H1 (cell line): ENCODE results near the gene SESN3. TPM values are rescaled to one million over a fixed set of nuclear protein-coding genes. Genes with fewer than 3 reads are reported as not detected.

Experiments used
- CTCF ChIA-PET: fragments of 300-600 bp; sonication (Branson Sonifier 250); formaldehyde crosslinking; loops from one replicate; lab custom pipeline; 2021; ENCODE audit not compliant: partially characterized antibody; lab: Charles Lee
- POLR2A ChIA-PET: fragments of 300-600 bp; sonication (Branson Sonifier 250); formaldehyde crosslinking; loops from one replicate; lab custom pipeline; 2021; ENCODE audit warnings: inconsistent platforms; ENCODE audit not compliant: partially characterized antibody; lab: Charles Lee
- DNase-seq, 2 experiments: peaks; one replicate each; pipeline versions ENCODE4 v3.0.0 to v3.0.0-alpha.2; 2010 to 2022; ENCODE audit warnings: low spot score in 2 of 2, low read depth in 1 of 2, mixed read lengths in 1 of 2
- FAIRE-seq: peaks from 2 replicates; lab custom pipeline; 2011; peaks lifted over from hg19 to GRCh38; lab: Jason Lieb, UNC
- H2AFZ ChIP-seq: 2 replicates; pipeline ENCODE4 v1.8.1; 2012; ENCODE audit warnings: low read length, inconsistent platforms
- H2AK5ac ChIP-seq: 2 replicates; pipeline ENCODE4 v1.6.1; 2013; ENCODE audit warnings: low read depth, low read length
- H2BK120ac ChIP-seq: replicated peaks from 2 replicates; pipeline ENCODE3; 2013; ENCODE audit warnings: low read depth, low read length, inconsistent platforms
- H2BK12ac ChIP-seq: 2 replicates; pipeline ENCODE4 v1.6.1; 2013; ENCODE audit warnings: low read depth, low read length
- H2BK15ac ChIP-seq: 2 replicates; pipeline ENCODE4 v1.6.1; 2013; ENCODE audit warnings: low read length
- H2BK20ac ChIP-seq: 2 replicates; pipeline ENCODE4 v1.6.1; 2013; ENCODE audit warnings: low read length
- H2BK5ac ChIP-seq: 2 replicates; pipeline ENCODE4 v1.6.1; 2013; ENCODE audit warnings: low read depth, low read length
- H3K14ac ChIP-seq: 2 replicates; pipeline ENCODE4 v1.6.1; 2013; ENCODE audit warnings: inconsistent platforms; ENCODE audit not compliant: insufficient read length
- H3K18ac ChIP-seq: 2 replicates; pipeline ENCODE4 v1.6.1; 2013; ENCODE audit warnings: low read length; ENCODE audit errors: extremely low read depth
- H3K23ac ChIP-seq: 2 replicates; pipeline ENCODE4 v1.6.1; 2013; ENCODE audit warnings: inconsistent platforms; ENCODE audit not compliant: insufficient read length
- H3K23me2 ChIP-seq: 2 replicates; pipeline ENCODE4 v1.6.1; 2013; ENCODE audit warnings: low read depth, low read length
- H3K27ac ChIP-seq: 2 replicates; pipeline ENCODE4 v1.6.1; 2011; ENCODE audit warnings: low read depth, low read length, inconsistent platforms
- H3K27me3 ChIP-seq, 4 experiments: replicated peaks in 1 of 4; 1 replicate in 1 of 4; 2 replicates in 3 of 4; pipeline versions ENCODE4 v1.6.1 to v1.8.1; 2011 to 2013; ENCODE audit warnings: low read length in 3 of 4, mild to moderate bottlenecking in 3 of 4, inconsistent platforms in 2 of 4, mixed read lengths in 2 of 4, moderate library complexity in 1 of 4; ENCODE audit not compliant: control insufficient read depth in 3 of 4, insufficient read depth in 3 of 4; ENCODE audit errors: extremely low read depth in 1 of 4
- H3K36me3 ChIP-seq, 4 experiments: 2 replicates each; pipeline versions ENCODE4 v1.6.1 to v1.8.1; 2011 to 2013; ENCODE audit warnings: mild to moderate bottlenecking in 4 of 4, low read length in 3 of 4, moderate library complexity in 2 of 4, control low read depth in 1 of 4, inconsistent platforms in 1 of 4; ENCODE audit not compliant: insufficient read depth in 4 of 4, control insufficient read depth in 2 of 4
- H3K4ac ChIP-seq: replicated peaks from 2 replicates; pipeline ENCODE3; 2013; ENCODE audit warnings: low read length, low read depth, mixed read lengths, inconsistent platforms; ENCODE audit not compliant: insufficient read length
- H3K4me1 ChIP-seq, 4 experiments: replicated peaks in 1 of 4; 1 replicate in 1 of 4; 2 replicates in 3 of 4; pipeline versions ENCODE4 v1.6.1 to v1.8.1; 2011 to 2013; ENCODE audit warnings: low read length in 3 of 4, inconsistent platforms in 2 of 4, mixed read lengths in 1 of 4; ENCODE audit not compliant: insufficient read depth in 4 of 4, control insufficient read depth in 3 of 4
- H3K4me2 ChIP-seq, 2 experiments: 2 replicates each; pipeline versions ENCODE4 v1.6.1 to v1.8.1; 2011 to 2013; ENCODE audit warnings: low read depth in 2 of 2, low read length in 2 of 2, control low read depth in 1 of 2, inconsistent platforms in 1 of 2, mild to moderate bottlenecking in 1 of 2; ENCODE audit not compliant: insufficient read depth in 1 of 2
- H3K4me3 ChIP-seq, 4 experiments: fragments of 200-600, 300-600 bp in 1 of 4; sonication (generic), shearing (Covaris generic), sonication (Bioruptor Twin) in 1 of 4; 2 replicates each; pipeline versions ENCODE4 v1.5.1 to v1.8.1; 2011 to 2016; ENCODE audit warnings: low read length in 4 of 4, low read depth in 3 of 4, control low read depth in 2 of 4, inconsistent platforms in 2 of 4, mild to moderate bottlenecking in 2 of 4, mixed read lengths in 1 of 4, moderate library complexity in 1 of 4; ENCODE audit not compliant: insufficient read depth in 2 of 4; ENCODE audit errors: extremely low read depth in 1 of 4
- H3K56ac ChIP-seq: replicated peaks from 2 replicates; pipeline ENCODE3; 2013; ENCODE audit warnings: low read depth, mild to moderate bottlenecking, mixed read lengths, low read length, inconsistent platforms; ENCODE audit not compliant: insufficient read length
- H3K79me1 ChIP-seq: 2 replicates; pipeline ENCODE4 v1.6.1; 2013; ENCODE audit warnings: low read depth, low read length, control low read depth
- H3K79me2 ChIP-seq, 2 experiments: 2 replicates each; pipeline versions ENCODE4 v1.6.1 to v1.8.1; 2012 to 2013; ENCODE audit warnings: low read length in 2 of 2, mild to moderate bottlenecking in 2 of 2, inconsistent platforms in 1 of 2; ENCODE audit not compliant: insufficient read depth in 2 of 2, control insufficient read depth in 1 of 2
- H3K9ac ChIP-seq, 4 experiments: replicated peaks in 1 of 4; 1 replicate in 1 of 4; 2 replicates in 3 of 4; pipeline versions ENCODE4 v1.6.1 to v1.8.1; 2011 to 2013; ENCODE audit warnings: low read depth in 3 of 4, low read length in 3 of 4, control low read depth in 2 of 4, mild to moderate bottlenecking in 2 of 4, moderate library complexity in 2 of 4, inconsistent platforms in 1 of 4; ENCODE audit errors: extremely low read depth in 1 of 4
- H3K9me3 ChIP-seq, 2 experiments: 2 replicates each; pipeline versions ENCODE4 v1.6.1 to v1.8.1; 2012 to 2013; ENCODE audit warnings: mild to moderate bottlenecking in 2 of 2, moderate library complexity in 2 of 2, control low read depth in 1 of 2, inconsistent platforms in 1 of 2, low read depth in 1 of 2, low read length in 1 of 2, mixed read lengths in 1 of 2; ENCODE audit not compliant: insufficient read depth in 2 of 2
- H4K20me1 ChIP-seq, 2 experiments: replicated peaks in 1 of 2; 2 replicates each; pipeline versions ENCODE3 to v1.8.1; 2011 to 2013; ENCODE audit warnings: inconsistent platforms in 2 of 2, low read length in 2 of 2, mild to moderate bottlenecking in 1 of 2; ENCODE audit not compliant: insufficient read depth in 2 of 2, control insufficient read depth in 1 of 2
- H4K5ac ChIP-seq: 2 replicates; pipeline ENCODE4 v1.6.1; 2013; ENCODE audit warnings: low read length, low read depth, mixed read lengths, inconsistent platforms; ENCODE audit not compliant: insufficient read length
- H4K8ac ChIP-seq: 2 replicates; pipeline ENCODE4 v1.8.0; 2013; ENCODE audit warnings: mild to moderate bottlenecking, moderate library complexity, low read length, inconsistent platforms; ENCODE audit not compliant: insufficient read depth; ENCODE audit errors: extremely low read depth
- H4K91ac ChIP-seq: replicated peaks from 2 replicates; pipeline ENCODE3; 2013; ENCODE audit warnings: low read length, mixed read lengths, inconsistent platforms; ENCODE audit not compliant: insufficient read length
- HDAC6 ChIP-seq: IDR thresholded peaks from one replicate; pipeline ENCODE4 v1.7.1; 2012; ENCODE audit warnings: low read depth, mild to moderate bottlenecking, inconsistent platforms, low read length, moderate library complexity
- KDM5A ChIP-seq: fragments of 200-600 bp; IDR thresholded peaks from 2 replicates; pipeline ENCODE4 v1.7.1; 2012; ENCODE audit warnings: mild to moderate bottlenecking, low read length, inconsistent platforms, mixed read lengths
- SIN3A ChIP-seq, 2 experiments: IDR thresholded peaks in 1 of 2; conservative IDR thresholded peaks in 1 of 2; 2 replicates each; pipeline ENCODE4 v1.6.1; 2011 to 2012; ENCODE audit warnings: low read length in 2 of 2, improper control_type of control experiment in 1 of 2, low read depth in 1 of 2, mild to moderate bottlenecking in 1 of 2
- SUZ12 ChIP-seq: fragments of 200-600 bp; sonication (generic); IDR thresholded peaks from 2 replicates; pipeline ENCODE4 v1.6.1; 2012; ENCODE audit warnings: mild to moderate bottlenecking, inconsistent platforms, low read length, moderate library complexity, mixed read lengths
- WGBS, 2 experiments: shearing (Covaris generic) in 1 of 2; methylation state at CpG; one replicate each; pipeline versions ENCODE4 v1.1.6 to v1.1.7; 2013 to 2015; ENCODE audit warnings: low lambda C conversion rate in 2 of 2, mixed read lengths in 2 of 2, inconsistent platforms in 1 of 2, low coverage in 1 of 2, missing lambda C conversion rate in 1 of 2; ENCODE audit not compliant: insufficient replicate concordance in 2 of 2, insufficient coverage in 1 of 2, insufficient read length in 1 of 2; ENCODE audit errors: extremely low coverage in 1 of 2, missing lambda C conversion rate in 1 of 2; 5-methylcytosine and 5-hydroxymethylcytosine counted together
- polyA plus RNA-seq, 7 experiments: library from polyadenylated mRNA; depleted of rRNA in 3 of 7; stranded (reverse) in 5 of 7; unstranded in 2 of 7; fragments of >200 nt in 5 of 7; fragments of 200-250 nt in 2 of 7; gene quantifications; 1 replicate in 5 of 7; 2 replicates in 1 of 7; 4 replicates in 1 of 7; pipeline versions ENCODE4 v1.2.1 to v1.2.3, GENCODE V29; 2011 to 2013; ENCODE audit warnings: missing spikeins in 2 of 7, mixed read lengths in 2 of 7
- total RNA-seq: library from RNA; stranded (reverse); fragmentation: NEBNext Ultra II Directional; extraction: Animal tissue kit (Norgen Biotek cat#: 25700); gene quantifications from 2 replicates; pipeline ENCODE4 v1.2.1, GENCODE V29; 2021

SESN3 gene
- total and polyA plus RNA-seq, 2 of the 8 experiments (the other 6 are each of a cell fraction or from before 2014, with no cell fraction given), result 10.2 to 31.1 TPM

- Histone ChIP-seq H2BK20ac (no peak overlapping the region), H3K23ac (no peak overlapping the region), H3K79me2 (peaks cover 0 to 31% of the 10 kb centered on the region in 2 experiments; a peak in 2 of 4 replicates), H2BK15ac (no peak overlapping the region), H3K4ac (no peak overlapping the region), H3K56ac (no peak overlapping the region), H2BK120ac (no peak overlapping the region), H3K4me3 (no peak overlapping the region), H3K27ac (no peak overlapping the region), H4K5ac (no peak overlapping the region)
- CTCF ChIA-PET, result no interaction called here
- no peak for DNase-seq
- TF ChIP-seq SIN3A (conservative IDR thresholded peaks at IDR 0.05 in 1 of 2, IDR thresholded peaks at IDR 0.05 in 1 of 2; ENCODE audit: low read depth in 1 of 2, low read length in 2 of 2) (no peak), KDM5A (no peak), HDAC6 (no peak), SUZ12 (no peak)
- TF ChIP-seq, all 59 proteins: peak for 0
- H2AFZ ChIP-seq, result no peak overlapping the region
- 83% methylated on average over 5 of the region's 5 CpGs; no CpG with 5 or more reads in 1 of the 2 experiments for WGBS, 2 experiments
- peaks cover 0 to 21% (median 4%) of the 10 kb centered on the region in 4 experiments; a peak in 6 of 8 replicates for H3K36me3 ChIP-seq
- H3K27me3 ChIP-seq, result no peaks in the 10 kb centered on the region
- H2BK12ac ChIP-seq, result no peak overlapping the region
- no peaks in the 10 kb centered on the region for H3K79me1 ChIP-seq
- H3K23me2 ChIP-seq, result no peaks in the 10 kb centered on the region
- no peak overlapping the region for H3K14ac ChIP-seq
- no peak overlapping the region for H4K91ac ChIP-seq
- POLR2A ChIA-PET, result no interaction called here
- no peaks in the 10 kb centered on the region for H3K9me3 ChIP-seq
- H3K9ac ChIP-seq, result no peak overlapping the region
- no peak overlapping the region for H2BK5ac ChIP-seq
- no peaks in the 10 kb centered on the region for H4K20me1 ChIP-seq
- no peak overlapping the region for H4K8ac ChIP-seq
- no peak overlapping the region for H3K18ac ChIP-seq
- H2AK5ac ChIP-seq, result no peak overlapping the region
- no peaks in the 10 kb centered on the region; a peak in 1 of 7 replicates for H3K4me1 ChIP-seq
- FAIRE-seq, result no peak
- H3K4me2 ChIP-seq, result no peak overlapping the region
These were observed 35.2 kb downstream of the SESN3 start for GRCh38 chr11:95195831-95196230.
